Omental fat pad (tissue), 4 donors: ENCODE measurements around the gene ZCCHC13. TPM values are rescaled to one million over a fixed set of nuclear protein-coding genes. Genes with fewer than 3 reads are reported as not detected.
"Not testable (repeated sequence)": the region's sequence is repeated elsewhere in the genome, so short reads cannot be mapped to it uniquely, and the experiment has no call there.

ENCODE experiments used
- ATAC-seq: fragments of 150-250 bp; one replicate; pipeline ENCODE4 v1.9.1; 2016; ENCODE audit warnings: mild to moderate bottlenecking, moderate library complexity; ENCODE audit not compliant: low FRiP score
- DNase-seq: peaks from one replicate; pipeline ENCODE4 v3.0.0-alpha.2; 2019; ENCODE audit warnings: low spot score
- CTCF ChIP-seq, 3 donors: fragments of 450-650 bp; IDR thresholded peaks; one replicate each; pipeline ENCODE4 v1.5.1; 2016 to 2017; ENCODE audit warnings: antibody characterized with exemption in 3 of 3, mild to moderate bottlenecking in 3 of 3, moderate library complexity in 2 of 3
- total RNA-seq, 4 donors: library from RNA; depleted of rRNA; stranded (reverse); fragments of >200 nt; gene quantifications; one replicate each; pipeline ENCODE4 v1.1.0, GENCODE V29; 2016

ZCCHC13 gene
- total RNA-seq: not detected

- TF ChIP-seq CTCF (IDR thresholded peaks at IDR 0.05): no peak
- DNase-seq: no peak
- no peak for ATAC-seq
Measured at GRCh38 chrX:74304016-74304415, at the start of gene ZCCHC13. Gene ZCCHC13, plus strand, starts transcription at chrX:74304180. Its CDS starts 87 bp downstream, at chrX:74304267.

DNA sequence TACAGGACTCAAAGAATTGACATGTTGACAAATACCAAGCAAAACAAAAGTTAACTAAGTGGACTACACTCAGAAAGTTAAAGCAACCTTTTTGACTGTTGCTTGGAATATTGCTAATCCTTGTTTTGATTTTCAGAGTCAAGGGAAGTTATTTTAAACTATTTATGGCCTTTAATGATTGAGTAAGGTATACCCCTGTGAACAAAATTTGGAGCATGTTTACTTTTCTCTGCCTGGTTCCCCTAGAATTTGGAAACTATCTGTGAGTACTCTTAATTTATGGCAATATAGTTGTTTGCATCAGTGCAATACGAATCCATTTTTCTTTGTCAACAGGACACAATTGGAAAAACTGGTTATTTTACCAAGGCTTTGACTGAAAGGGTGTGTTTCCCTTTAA is 45.9 kb upstream of the ZCCHC13 start:
- not testable (repeated sequence) for DNase-seq, ATAC-seq

GRCh38 chrX:74259885-74260491 is 44.0 kb upstream of the ZCCHC13 start:
- DNase-seq (no peak), ATAC-seq (no peak)
- no peak for TF ChIP-seq CTCF (IDR thresholded peaks at IDR 0.05)

GRCh38 chrX:74262452-74263209 is 41.3 kb upstream of the ZCCHC13 start:
- no peak for TF ChIP-seq CTCF (IDR thresholded peaks at IDR 0.05)
- ATAC-seq: no peak
- DNase-seq: no peak

- no peak for TF ChIP-seq CTCF (IDR thresholded peaks at IDR 0.05)
- DNase-seq (no peak), ATAC-seq (no peak)
Measured at GRCh38 chrX:74270393-74270792, 33.6 kb upstream of the ZCCHC13 start.

- DNase-seq: no peak
- TF ChIP-seq CTCF (IDR thresholded peaks at IDR 0.05): no peak
- no peak for ATAC-seq
Measured at GRCh38 chrX:74272230-74272629, 31.8 kb upstream of the ZCCHC13 start.

- ATAC-seq: no peak
- no peak for TF ChIP-seq CTCF (IDR thresholded peaks at IDR 0.05)
- DNase-seq: no peak
Measured at GRCh38 chrX:74274516-74274915, 29.5 kb upstream of the ZCCHC13 start.
